ENCODE data around the gene RTTN. TPM values are rescaled to one million over a fixed set of nuclear protein-coding genes. Genes with fewer than 3 reads are reported as not detected.

The RTTN gene
- total RNA-seq, 2 experiments from 2014 or later, result 24.2 to 28.6 TPM

GRCh38 chr18:69961718-69962117 lies 243.8 kb downstream of the RTTN start:
- no peak overlapping the region for H3K27ac Mint-ChIP-seq
- ChIA-PET POLR2A (no interaction called here), CTCF (interaction anchor here (0.8 kb wide), 1 partner anchor 34 kb away, joined by 3 read pairs; no protein-coding TSS in a partner anchor)
- H3K36me3 Mint-ChIP-seq (ENCODE audit: low read depth), result peaks cover 14% of the 10 kb centered on the region
- no peaks in the 10 kb centered on the region for H3K27me3 Mint-ChIP-seq
- H3K9me3 Mint-ChIP-seq, result peaks cover 6% of the 10 kb centered on the region
- H3K4me3 Mint-ChIP-seq, result no peak overlapping the region
- DNase-seq, result no peak
- peaks cover 18% of the 10 kb centered on the region for H3K4me1 Mint-ChIP-seq

GRCh38 chr18:69958422-69958821 lies 247.1 kb downstream of the RTTN start:
- H3K27ac Mint-ChIP-seq, result no peak overlapping the region
- H3K9me3 Mint-ChIP-seq, result peaks cover 3% of the 10 kb centered on the region
- DNase-seq, result no peak
- no peaks in the 10 kb centered on the region for H3K27me3 Mint-ChIP-seq
- peaks cover 16% of the 10 kb centered on the region for H3K36me3 Mint-ChIP-seq (ENCODE audit: low read depth)
- H3K4me3 Mint-ChIP-seq, result no peak overlapping the region
- H3K4me1 Mint-ChIP-seq, result peaks cover 12% of the 10 kb centered on the region
- POLR2A ChIA-PET, result interaction anchor here (0.6 to 0.9 kb wide), 2 partner anchors 23 to 117 kb away, joined by 3 read pairs; no protein-coding TSS in a partner anchor
- CTCF ChIA-PET, result interaction anchor here (0.7 to 2.2 kb wide), 6 partner anchors 9 to 115 kb away, joined by 3 to 14 read pairs (median 3); no protein-coding TSS in a partner anchor

GRCh38 chr18:69957747-69958146 lies 247.7 kb downstream of the RTTN start:
- no peaks in the 10 kb centered on the region for H3K27me3 Mint-ChIP-seq
- H3K27ac Mint-ChIP-seq, result no peak overlapping the region
- DNase-seq, result no peak
- no peak overlapping the region for H3K4me3 Mint-ChIP-seq
- H3K36me3 Mint-ChIP-seq (ENCODE audit: low read depth), result peaks cover 19% of the 10 kb centered on the region
- peaks cover 19% of the 10 kb centered on the region for H3K4me1 Mint-ChIP-seq
- ChIA-PET POLR2A (no interaction called here), CTCF (no interaction called here)
- peaks cover 3% of the 10 kb centered on the region for H3K9me3 Mint-ChIP-seq

GRCh38 chr18:69956665-69957620 lies 248.5 kb downstream of the RTTN start:
- peaks cover 25% of the 10 kb centered on the region for H3K36me3 Mint-ChIP-seq (ENCODE audit: low read depth)
- H3K9me3 Mint-ChIP-seq, result peaks cover 4% of the 10 kb centered on the region
- ChIA-PET CTCF (interaction anchor here (0.8 to 1.3 kb wide), 6 partner anchors 10 to 59 kb away, joined by 3 to 4 read pairs (median 4); partner anchors contain the start of gene CD226), POLR2A (interaction anchor here (0.6 to 1.6 kb wide), 5 partner anchors 11 to 123 kb away, joined by 3 to 14 read pairs (median 3); no protein-coding TSS in a partner anchor)
- no peak overlapping the region for H3K27ac Mint-ChIP-seq
- peaks cover 21% of the 10 kb centered on the region for H3K4me1 Mint-ChIP-seq
- no peak overlapping the region for H3K4me3 Mint-ChIP-seq
- H3K27me3 Mint-ChIP-seq, result no peaks in the 10 kb centered on the region
- peak; percentile 62 for DNase-seq

GRCh38 chr18:69956057-69956456 lies 249.4 kb downstream of the RTTN start:
- Mint-ChIP-seq H3K27me3 (no peaks in the 10 kb centered on the region), H3K4me3 (no peak overlapping the region), H3K9me3 (peaks cover 5% of the 10 kb centered on the region), H3K4me1 (peaks cover 30% of the 10 kb centered on the region), H3K36me3 (ENCODE audit: low read depth) (peaks cover 32% of the 10 kb centered on the region), H3K27ac (no peak overlapping the region)
- DNase-seq, result peak; percentile 38
- ChIA-PET CTCF (interaction anchor here (0.8 to 1.3 kb wide), 4 partner anchors 9 to 58 kb away, joined by 3 to 4 read pairs (median 4); partner anchors contain the start of gene CD226), POLR2A (interaction anchor here (0.7 to 1.6 kb wide), 3 partner anchors 10 to 117 kb away, joined by 3 to 14 read pairs (median 5); no protein-coding TSS in a partner anchor)

- H3K9me3 Mint-ChIP-seq, result peaks cover 5% of the 10 kb centered on the region
- no peak overlapping the region for H3K27ac Mint-ChIP-seq
- peaks cover 29% of the 10 kb centered on the region for H3K4me1 Mint-ChIP-seq
- no peak overlapping the region for H3K4me3 Mint-ChIP-seq
- H3K27me3 Mint-ChIP-seq, result no peaks in the 10 kb centered on the region
- ChIA-PET POLR2A (no interaction called here), CTCF (interaction anchor here (0.9 to 1.3 kb wide), 2 partner anchors 9 to 17 kb away, joined by 3 to 4 read pairs; no protein-coding TSS in a partner anchor)
- H3K36me3 Mint-ChIP-seq (ENCODE audit: low read depth), result peaks cover 32% of the 10 kb centered on the region
- DNase-seq, result peak; percentile 31
Observed at GRCh38 chr18:69954719-69955480, 250.6 kb downstream of the RTTN start.

- Mint-ChIP-seq H3K27me3 (no peaks in the 10 kb centered on the region), H3K4me3 (peak overlapping the region; percentile 17), H3K27ac (no peak overlapping the region), H3K4me1 (peaks cover 29% of the 10 kb centered on the region), H3K9me3 (peaks cover 5% of the 10 kb centered on the region), H3K36me3 (ENCODE audit: low read depth) (peaks cover 32% of the 10 kb centered on the region)
- ChIA-PET POLR2A (no interaction called here), CTCF (no interaction called here)
- DNase-seq, result no peak
Observed at GRCh38 chr18:69953191-69953590, 252.3 kb downstream of the RTTN start.

Other genes starting within 250 kb of the RTTN start
- 1 to 10 TPM; 3.4 to 3.8 TPM for gene SOCS6, start 83.4 kb upstream of the RTTN start, total RNA-seq